GM23338 (cell line): Measurements from ENCODE around the gene NACAD.

Source experiments
- ZNF331 ChIP-seq: fragments of 250-450 bp; sonication (Bioruptor Pico); IDR thresholded peaks from 2 replicates; pipeline ENCODE4 v1.5.0; 2020; ENCODE audit warnings: low read depth, mild to moderate bottlenecking, moderate library complexity
- TF ChIP-seq, protein P1 (sequence below), 2 experiments: fragments of 200-600 bp in 1 of 2; sonication (generic) in 1 of 2; conservative IDR thresholded peaks; 2 replicates each; pipeline versions ENCODE4 v1.5.1 to v1.6.1; 2016 to 2017; ENCODE audit warnings: antibody characterized with exemption in 2 of 2, low read depth in 2 of 2, mild to moderate bottlenecking in 2 of 2, moderate library complexity in 1 of 2

DNA sequence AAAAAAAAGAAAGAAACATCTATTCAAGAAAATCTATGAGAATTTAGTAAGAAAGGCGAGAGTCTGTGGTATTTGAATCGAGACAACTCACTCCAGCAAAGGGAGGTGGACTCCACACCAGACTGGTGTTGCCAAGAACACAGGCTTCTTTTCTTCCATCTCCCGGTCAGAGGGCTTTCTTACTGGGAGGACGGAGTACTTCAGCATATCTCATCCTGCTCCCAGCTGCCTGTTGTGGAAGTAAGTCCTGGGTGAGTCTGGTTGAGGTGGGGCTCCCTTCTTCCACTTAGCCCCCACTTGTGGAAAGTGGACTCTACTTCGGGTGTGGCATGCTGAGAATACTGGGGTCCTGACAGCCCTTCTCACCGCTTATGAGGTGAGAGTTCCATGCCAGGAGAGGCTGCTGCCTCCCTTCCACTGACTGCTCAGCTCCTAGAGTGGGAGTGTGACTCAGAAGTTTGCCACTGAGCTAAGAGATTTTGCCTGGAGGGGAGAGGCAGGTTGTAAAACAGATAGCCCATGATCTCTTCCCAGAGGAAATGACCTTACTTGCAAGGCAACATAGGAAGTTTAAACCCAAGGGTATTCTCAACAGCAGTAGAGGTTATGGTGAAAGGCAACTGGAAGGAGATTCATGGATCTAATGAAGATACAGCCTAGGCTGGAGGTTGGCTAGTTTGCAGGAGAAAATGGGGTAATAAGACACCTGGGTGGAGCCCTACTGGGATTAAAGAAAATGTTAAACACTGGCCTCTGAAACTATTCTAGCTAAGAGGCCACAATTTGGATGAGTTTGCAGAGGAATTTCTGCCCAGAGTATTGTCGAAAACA lies 3.5 kb upstream of the NACAD start:
- TF ChIP-seq, protein P1, sequence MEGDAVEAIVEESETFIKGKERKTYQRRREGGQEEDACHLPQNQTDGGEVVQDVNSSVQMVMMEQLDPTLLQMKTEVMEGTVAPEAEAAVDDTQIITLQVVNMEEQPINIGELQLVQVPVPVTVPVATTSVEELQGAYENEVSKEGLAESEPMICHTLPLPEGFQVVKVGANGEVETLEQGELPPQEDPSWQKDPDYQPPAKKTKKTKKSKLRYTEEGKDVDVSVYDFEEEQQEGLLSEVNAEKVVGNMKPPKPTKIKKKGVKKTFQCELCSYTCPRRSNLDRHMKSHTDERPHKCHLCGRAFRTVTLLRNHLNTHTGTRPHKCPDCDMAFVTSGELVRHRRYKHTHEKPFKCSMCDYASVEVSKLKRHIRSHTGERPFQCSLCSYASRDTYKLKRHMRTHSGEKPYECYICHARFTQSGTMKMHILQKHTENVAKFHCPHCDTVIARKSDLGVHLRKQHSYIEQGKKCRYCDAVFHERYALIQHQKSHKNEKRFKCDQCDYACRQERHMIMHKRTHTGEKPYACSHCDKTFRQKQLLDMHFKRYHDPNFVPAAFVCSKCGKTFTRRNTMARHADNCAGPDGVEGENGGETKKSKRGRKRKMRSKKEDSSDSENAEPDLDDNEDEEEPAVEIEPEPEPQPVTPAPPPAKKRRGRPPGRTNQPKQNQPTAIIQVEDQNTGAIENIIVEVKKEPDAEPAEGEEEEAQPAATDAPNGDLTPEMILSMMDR (conservative IDR thresholded peaks at IDR 0.05; ENCODE audit: low read depth in 2 of 2) = no peak
- no peak for TF ChIP-seq ZNF331 (CRISPR knock-in tag)
